ENCODE results near the gene CRAMP1.

The CRAMP1 gene

DNA sequence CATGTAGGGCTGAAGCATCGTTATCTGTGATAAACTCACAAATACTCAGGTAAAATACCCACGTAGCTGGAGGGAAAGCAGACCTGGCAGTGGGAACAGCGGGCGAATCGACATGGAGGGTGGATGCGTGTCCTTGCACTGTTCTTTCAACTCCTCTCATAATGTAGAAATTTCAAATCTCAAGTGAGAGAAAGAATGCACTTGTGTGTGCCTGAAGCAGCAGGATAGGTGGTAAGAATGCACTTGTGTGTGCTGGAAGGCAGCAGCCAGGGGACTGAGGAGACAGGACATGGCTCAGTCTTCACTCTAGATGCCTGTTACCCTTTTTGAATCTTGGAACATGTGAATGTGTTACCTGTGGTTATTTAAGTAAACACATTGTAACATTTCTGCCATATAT is 10.7 kb upstream of the CRAMP1 start:
- no peak for DNase-seq (ENCODE audit: low spot score)

DNA sequence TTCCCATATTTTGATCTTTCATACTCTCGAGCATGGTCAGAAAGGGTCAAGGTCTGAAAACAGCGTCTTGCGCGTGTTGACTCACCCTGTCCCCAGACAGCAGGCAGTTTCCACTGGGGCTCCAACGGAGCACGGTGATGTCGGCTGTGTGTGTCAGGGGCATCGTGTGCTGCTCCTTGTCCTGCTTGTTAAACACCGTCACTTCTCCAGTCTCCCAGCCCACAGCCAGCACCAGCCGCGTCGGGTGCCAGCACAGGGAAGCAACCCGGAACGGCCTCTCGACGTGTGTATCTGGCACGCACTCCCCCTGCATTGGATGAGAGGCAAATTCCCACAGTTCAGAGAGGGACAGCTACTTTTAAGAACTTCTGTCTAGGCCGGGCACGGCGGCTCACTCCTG is 9.9 kb upstream of the CRAMP1 start:
- DNase-seq (ENCODE audit: low spot score), result no peak

GRCh38 chr16:1606774-1607173 is 5.4 kb upstream of the CRAMP1 start:
- DNase-seq (ENCODE audit: low spot score), result no peak

DNA sequence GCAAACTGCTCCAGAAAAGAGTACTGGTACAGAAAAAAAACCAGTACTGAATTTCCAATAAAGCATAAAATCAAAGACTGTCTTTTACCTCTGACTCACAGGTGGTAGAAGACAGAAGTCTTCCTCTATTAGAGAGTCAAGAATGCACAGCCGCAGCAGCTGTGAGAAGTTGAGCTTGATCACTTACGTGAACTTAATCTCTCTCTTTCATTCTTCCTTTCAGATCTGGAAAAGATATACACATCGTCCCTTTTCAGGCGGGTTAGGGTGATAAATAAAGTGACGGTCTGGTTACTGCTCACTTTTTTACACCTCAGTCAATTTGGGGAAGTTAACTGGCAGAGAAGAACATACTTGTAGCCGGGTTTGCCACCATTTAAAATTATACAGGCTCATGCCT is 4.2 kb upstream of the CRAMP1 start:
- DNase-seq (ENCODE audit: low spot score), result no peak

DNA sequence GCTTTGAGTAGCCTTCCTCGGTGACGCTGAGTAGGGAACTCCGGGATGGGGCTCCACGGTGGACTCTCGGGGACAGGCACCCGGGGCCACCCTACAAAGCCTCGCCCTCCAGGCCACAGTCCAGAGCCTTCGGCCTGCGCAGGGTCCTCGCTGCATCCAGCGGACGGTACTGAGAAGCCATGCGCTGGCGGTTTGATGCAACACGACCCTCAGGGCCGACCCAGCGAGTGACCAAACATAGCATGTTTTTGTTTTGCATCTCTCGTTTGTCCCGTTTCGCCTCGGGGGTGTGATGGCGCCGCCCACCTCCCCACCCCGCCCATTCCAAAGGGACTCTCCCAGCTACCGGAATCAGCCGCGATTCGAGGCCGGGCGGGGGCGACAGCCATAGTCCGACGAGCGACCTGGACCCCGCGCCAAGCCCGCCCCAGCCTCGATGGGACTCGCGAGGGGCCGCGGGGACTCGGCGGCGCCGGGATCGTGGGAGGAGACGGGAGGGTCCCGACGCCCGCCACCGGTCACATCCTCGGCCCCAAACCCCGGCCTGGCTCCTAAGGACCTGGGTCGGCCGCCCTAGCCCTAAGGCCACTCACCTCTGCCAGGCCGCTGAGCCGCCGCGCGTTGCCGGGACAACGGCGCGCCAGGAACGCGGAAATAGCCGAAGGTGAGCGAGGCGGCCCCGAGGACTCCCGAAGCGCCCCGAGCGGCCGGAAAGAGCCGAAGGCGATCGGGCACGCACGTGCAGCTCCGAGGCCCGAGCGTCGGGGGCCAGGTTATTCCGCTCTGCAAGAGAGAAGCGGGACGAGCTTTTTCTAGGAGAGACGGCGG is 1.9 kb upstream of the CRAMP1 start:
- peak; percentile 94 for DNase-seq (ENCODE audit: low spot score)

DNA sequence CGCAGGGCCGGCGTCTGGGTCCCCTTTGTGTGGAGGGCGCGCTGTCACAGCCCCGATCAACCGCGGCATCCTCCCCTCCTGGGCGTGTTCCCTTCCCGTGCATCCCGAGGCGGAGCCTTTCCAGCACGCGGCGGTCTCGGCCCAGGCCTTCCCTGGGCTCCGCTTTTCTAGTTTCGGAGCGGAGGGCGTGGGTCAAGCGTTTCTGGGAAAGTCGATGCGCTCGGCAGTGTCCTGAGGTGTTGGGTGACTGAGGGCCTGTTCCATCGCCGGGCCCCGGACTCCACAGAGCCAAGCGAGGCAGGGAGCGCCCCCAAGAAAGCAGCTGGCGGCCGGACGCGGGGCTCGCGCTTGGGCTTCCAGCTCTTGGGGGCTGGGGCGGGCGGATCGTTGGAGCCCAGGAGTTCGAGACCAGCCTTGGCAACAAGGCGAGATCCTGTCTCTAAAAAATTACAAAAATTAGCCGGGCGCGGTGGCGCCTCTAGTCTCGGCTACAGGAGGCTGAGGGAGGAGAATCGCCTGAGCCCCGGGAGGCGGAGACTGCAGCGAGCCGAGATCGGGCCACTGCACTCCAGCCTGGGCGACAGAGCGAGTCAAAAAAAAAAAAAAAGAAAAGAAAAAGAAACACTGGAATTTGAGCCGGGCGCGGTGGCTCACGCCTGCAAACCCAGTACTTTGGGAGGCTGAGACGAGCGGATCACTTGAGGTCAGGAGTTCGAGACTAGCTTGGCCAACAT is 1.1 kb upstream of the CRAMP1 start:
- DNase-seq (ENCODE audit: low spot score), result no peak

- DNase-seq (ENCODE audit: low spot score), result no peak
These were observed 1.1 kb downstream of the CRAMP1 start for GRCh38 chr16:1613211-1613622.

GRCh38 chr16:1613728-1614455 is 1.7 kb downstream of the CRAMP1 start:
- peak; percentile 73 for DNase-seq (ENCODE audit: low spot score)

- DNase-seq (ENCODE audit: low spot score), result peak; percentile 72
These were observed 2.4 kb downstream of the CRAMP1 start for GRCh38 chr16:1614456-1615102.

GRCh38 chr16:1615761-1616160 is 3.6 kb downstream of the CRAMP1 start:
- DNase-seq (ENCODE audit: low spot score), result no peak

DNA sequence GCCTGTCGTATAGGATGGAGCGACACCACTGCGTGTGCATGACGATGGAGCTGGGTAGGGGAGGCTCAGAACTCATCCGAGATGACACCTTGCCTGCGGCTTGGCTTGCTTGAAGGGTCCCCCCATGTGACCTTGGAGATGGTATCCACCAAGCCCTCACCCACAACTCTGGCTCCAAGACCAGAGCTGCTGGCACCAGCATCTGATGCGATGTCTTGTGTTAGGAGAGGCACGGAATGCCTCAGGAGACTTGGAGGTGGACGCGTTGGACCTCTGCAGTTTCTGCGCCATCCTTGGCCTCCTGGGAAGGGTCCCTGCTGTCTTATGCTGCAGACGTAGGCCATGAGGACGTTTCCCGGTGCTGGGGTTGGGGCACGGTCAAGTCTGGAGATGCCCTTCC is 7.8 kb downstream of the CRAMP1 start:
- no peak for DNase-seq (ENCODE audit: low spot score)

DNA sequence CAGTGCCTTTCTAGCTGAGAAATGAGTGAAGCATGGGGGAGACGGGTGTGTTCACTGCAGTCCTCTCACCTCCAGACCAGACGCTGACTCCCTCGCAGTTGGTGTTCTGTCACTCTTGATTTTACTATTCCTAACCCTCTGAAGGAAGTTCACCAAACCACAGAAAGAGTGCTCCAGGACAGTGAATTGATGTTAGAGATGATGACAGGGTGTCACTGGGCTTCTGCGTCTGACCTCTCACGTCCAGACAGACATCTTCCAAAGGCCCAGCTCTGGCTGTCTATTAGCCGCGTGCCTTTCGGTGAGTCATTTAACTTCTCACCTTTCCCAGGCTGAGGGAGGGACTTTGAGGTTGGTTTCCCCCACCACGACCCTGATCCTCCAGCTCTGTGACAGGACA is 8.2 kb downstream of the CRAMP1 start:
- DNase-seq (ENCODE audit: low spot score), result no peak

DNA sequence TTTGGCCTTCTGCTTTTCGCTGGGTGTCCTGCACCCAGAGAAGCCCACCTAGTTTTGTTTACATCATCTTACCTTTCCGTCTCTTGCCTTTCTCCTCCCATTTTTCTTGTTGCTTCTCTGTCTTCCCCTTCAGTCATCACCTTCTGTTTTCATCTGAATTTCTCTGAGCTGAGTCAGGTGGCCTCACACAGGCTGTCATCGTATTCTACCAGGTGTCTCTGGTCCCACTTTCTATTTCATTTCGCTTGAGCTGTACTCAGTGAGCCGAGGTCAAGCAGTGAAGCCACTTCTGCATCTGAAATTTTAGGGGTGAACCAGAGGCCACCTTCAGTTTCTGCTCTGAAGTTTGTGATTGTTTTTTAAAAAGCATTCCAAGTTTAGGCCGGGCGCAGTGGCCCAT is 9.7 kb downstream of the CRAMP1 start:
- no peak for DNase-seq (ENCODE audit: low spot score)

- DNase-seq (ENCODE audit: low spot score), result no peak
These were observed 14.2 kb downstream of the CRAMP1 start for GRCh38 chr16:1626327-1626726.

- DNase-seq (ENCODE audit: low spot score), result no peak
These were observed 14.6 kb downstream of the CRAMP1 start for GRCh38 chr16:1626776-1627175.

- DNase-seq (ENCODE audit: low spot score), result no peak
These were observed 18.5 kb downstream of the CRAMP1 start for GRCh38 chr16:1630450-1631213.

DNA sequence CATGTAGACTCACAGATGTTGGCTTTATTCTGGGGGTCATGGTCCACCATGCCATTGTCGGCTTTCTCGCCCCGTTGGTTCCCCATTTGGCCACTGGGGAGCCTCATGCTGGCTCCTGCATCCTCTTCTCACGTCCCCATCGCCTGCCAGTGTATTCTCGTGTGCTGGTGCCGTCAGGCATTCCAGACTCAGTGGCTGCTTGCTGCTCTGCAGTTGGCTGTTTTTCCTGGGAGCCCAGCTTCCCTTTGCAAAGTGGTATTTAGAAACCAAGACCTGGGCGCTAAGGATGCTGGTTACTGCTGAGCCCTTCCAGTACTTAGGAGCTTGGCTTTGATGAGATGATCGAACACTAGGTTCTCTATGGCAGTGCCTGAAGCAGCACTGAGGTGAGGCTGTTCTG is 19.1 kb downstream of the CRAMP1 start:
- no peak for DNase-seq (ENCODE audit: low spot score)

GRCh38 chr16:1631931-1632637 is 19.9 kb downstream of the CRAMP1 start:
- no peak for DNase-seq (ENCODE audit: low spot score)

DNA sequence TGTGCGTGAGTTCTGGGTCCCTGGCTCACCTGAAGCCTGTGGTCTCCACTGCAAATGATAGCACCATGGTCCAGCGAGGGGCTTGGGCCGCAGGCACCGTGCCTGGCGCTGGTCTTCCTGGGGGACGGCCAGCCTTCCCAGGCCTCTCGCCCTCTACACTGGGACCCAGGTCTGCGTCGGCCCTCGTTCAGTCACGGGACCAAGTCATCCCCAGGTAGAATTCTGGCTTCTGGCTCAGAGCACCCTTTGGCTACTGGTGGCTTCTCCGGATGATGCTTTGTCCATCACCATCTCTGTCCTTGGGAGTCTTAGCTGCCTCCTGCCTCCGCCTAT is 20.4 kb downstream of the CRAMP1 start:
- no peak for DNase-seq (ENCODE audit: low spot score)

- no peak for DNase-seq (ENCODE audit: low spot score)
These were observed 21.1 kb downstream of the CRAMP1 start for GRCh38 chr16:1633310-1633709.

- no peak for DNase-seq (ENCODE audit: low spot score)
These were observed 22.4 kb downstream of the CRAMP1 start for GRCh38 chr16:1634541-1634940.
